Measurements from ENCODE around the gene LCORL. TPM values are rescaled to one million over a fixed set of nuclear protein-coding genes. Genes with fewer than 3 reads are reported as not detected.

The LCORL gene
- total RNA-seq, 1 donor from 2014 or later = 10.3 TPM

GRCh38 chr4:17846266-17846665 is 175.3 kb downstream of the LCORL start:
- Histone ChIP-seq H3K9ac (ENCODE audit: low read length) (no peak overlapping the region), H2AFZ (ENCODE audit: low read depth, low read length) (no peak overlapping the region), H3K4me3 (ENCODE audit: insufficient read depth, low read depth, low read length) (no peak overlapping the region), H3K36me3 (ENCODE audit: insufficient read depth, low read length) (peaks cover 7% of the 10 kb centered on the region), H3K27me3 (ENCODE audit: insufficient read depth, low read length) (no peaks in the 10 kb centered on the region), H4K20me1 (ENCODE audit: insufficient read depth, low read length) (no peaks in the 10 kb centered on the region), H3K79me2 (ENCODE audit: insufficient read depth, low read length) (no peaks in the 10 kb centered on the region), H3K27ac (ENCODE audit: low read depth, low read length) (no peak overlapping the region), H3K4me1 (ENCODE audit: insufficient read depth, low read length) (no peaks in the 10 kb centered on the region), H3K4me2 (ENCODE audit: low read length) (peak overlapping the region; percentile 10), H3K9me3 (ENCODE audit: insufficient read depth, low read depth, low read length) (no peaks in the 10 kb centered on the region)
- FAIRE-seq (no peak), DNase-seq (ENCODE audit: low read depth) (no peak)
- Mint-ChIP-seq H3K36me3 (ENCODE audit: low read depth, unreplicated experiment) (no peaks in the 10 kb centered on the region), H3K4me1 (ENCODE audit: low read depth, unreplicated experiment) (peaks cover 8% of the 10 kb centered on the region), H3K27ac (ENCODE audit: unreplicated experiment) (no peak overlapping the region), H3K9me3 (ENCODE audit: unreplicated experiment) (no peaks in the 10 kb centered on the region), H3K4me3 (ENCODE audit: unreplicated experiment) (no peak overlapping the region), H3K27me3 (ENCODE audit: low read depth, unreplicated experiment) (no peaks in the 10 kb centered on the region)
- TF ChIP-seq CTCF (IDR thresholded peaks at IDR 0.05; ENCODE audit: insufficient read depth, low read depth, low read length) (no peak), EZH2 (IDR thresholded peaks at IDR 0.05; ENCODE audit: insufficient read depth, low read length) (no peak)

- no peaks in the 10 kb centered on the region for H3K4me1 Mint-ChIP-seq (ENCODE audit: low read depth, unreplicated experiment)
- H3K27me3 Mint-ChIP-seq (ENCODE audit: low read depth, unreplicated experiment) = no peaks in the 10 kb centered on the region
- DNase-seq (ENCODE audit: low read depth) (no peak), FAIRE-seq (no peak)
- H3K27ac ChIP-seq (ENCODE audit: low read depth, low read length) = no peak overlapping the region
- no peaks in the 10 kb centered on the region for H3K9me3 Mint-ChIP-seq (ENCODE audit: unreplicated experiment)
- no peak overlapping the region for H3K27ac Mint-ChIP-seq (ENCODE audit: unreplicated experiment)
- no peaks in the 10 kb centered on the region for H3K4me1 ChIP-seq (ENCODE audit: insufficient read depth, low read length)
- H3K4me2 ChIP-seq (ENCODE audit: low read length) = no peak overlapping the region
- no peak overlapping the region for H3K9ac ChIP-seq (ENCODE audit: low read length)
- no peak for TF ChIP-seq CTCF (IDR thresholded peaks at IDR 0.05; ENCODE audit: insufficient read depth, low read depth, low read length)
- TF ChIP-seq EZH2 (IDR thresholded peaks at IDR 0.05; ENCODE audit: insufficient read depth, low read length) = no peak
- H3K36me3 Mint-ChIP-seq (ENCODE audit: low read depth, unreplicated experiment) = no peaks in the 10 kb centered on the region
- H3K4me3 ChIP-seq (ENCODE audit: insufficient read depth, low read depth, low read length) = no peak overlapping the region
- H4K20me1 ChIP-seq (ENCODE audit: insufficient read depth, low read length) = no peaks in the 10 kb centered on the region
- H3K36me3 ChIP-seq (ENCODE audit: insufficient read depth, low read length) = peaks cover 8% of the 10 kb centered on the region
- peaks cover 59% of the 10 kb centered on the region for H3K79me2 ChIP-seq (ENCODE audit: insufficient read depth, low read length)
- no peaks in the 10 kb centered on the region for H3K27me3 ChIP-seq (ENCODE audit: insufficient read depth, low read length)
- no peak overlapping the region for H2AFZ ChIP-seq (ENCODE audit: low read depth, low read length)
- H3K4me3 Mint-ChIP-seq (ENCODE audit: unreplicated experiment) = no peak overlapping the region
- no peaks in the 10 kb centered on the region for H3K9me3 ChIP-seq (ENCODE audit: insufficient read depth, low read depth, low read length)
Measured at GRCh38 chr4:17823871-17824669, 197.5 kb downstream of the LCORL start.

- peak; percentile 62 for DNase-seq (ENCODE audit: low read depth)
Measured at GRCh38 chr4:17817027-17817426, 204.5 kb downstream of the LCORL start.

More at GRCh38 chr4:17817027-17817426, 204.5 kb downstream of the LCORL start:
- Histone ChIP-seq H3K27ac (ENCODE audit: low read depth, low read length) (no peak overlapping the region), H3K4me1 (ENCODE audit: insufficient read depth, low read length) (peaks cover 3% of the 10 kb centered on the region), H2AFZ (ENCODE audit: low read depth, low read length) (no peak overlapping the region), H4K20me1 (ENCODE audit: insufficient read depth, low read length) (no peaks in the 10 kb centered on the region), H3K4me2 (ENCODE audit: low read length) (peak overlapping the region; percentile 11), H3K36me3 (ENCODE audit: insufficient read depth, low read length) (peaks cover 4% of the 10 kb centered on the region), H3K9me3 (ENCODE audit: insufficient read depth, low read depth, low read length) (no peaks in the 10 kb centered on the region), H3K79me2 (ENCODE audit: insufficient read depth, low read length) (peaks cover 85% of the 10 kb centered on the region), H3K27me3 (ENCODE audit: insufficient read depth, low read length) (no peaks in the 10 kb centered on the region), H3K9ac (ENCODE audit: low read length) (no peak overlapping the region), H3K4me3 (ENCODE audit: insufficient read depth, low read depth, low read length) (no peak overlapping the region)
- Mint-ChIP-seq H3K27ac (ENCODE audit: unreplicated experiment) (no peak overlapping the region), H3K4me3 (ENCODE audit: unreplicated experiment) (no peak overlapping the region), H3K4me1 (ENCODE audit: low read depth, unreplicated experiment) (peaks cover 6% of the 10 kb centered on the region), H3K36me3 (ENCODE audit: low read depth, unreplicated experiment) (no peaks in the 10 kb centered on the region), H3K9me3 (ENCODE audit: unreplicated experiment) (no peaks in the 10 kb centered on the region), H3K27me3 (ENCODE audit: low read depth, unreplicated experiment) (no peaks in the 10 kb centered on the region)
- TF ChIP-seq CTCF (IDR thresholded peaks at IDR 0.05; ENCODE audit: insufficient read depth, low read depth, low read length) (peak; percentile 55), EZH2 (IDR thresholded peaks at IDR 0.05; ENCODE audit: insufficient read depth, low read length) (no peak)
- peak; percentile 32 for FAIRE-seq
